ENCODE measurements around the gene DDX52.

- TF ChIP-seq POLR2A (IDR thresholded peaks at IDR 0.05) (no peak), CTCF (IDR thresholded peaks at IDR 0.05) (no peak)
These were observed 51.0 kb downstream of the DDX52 start for GRCh38 chr17:37592291-37592690.
